WTC11 (cell line): ENCODE results near the gene NBL1. TPM values are rescaled to one million over a fixed set of nuclear protein-coding genes. Genes with fewer than 3 reads are reported as not detected.
"Not testable (repeated sequence)": the region's sequence is repeated elsewhere in the genome, so short reads cannot be mapped to it uniquely, and the experiment has no call there.

Experiments
- ATAC-seq: fragments of 200-7000 bp; cut with Tn5 transposase; 2 replicates; pipeline ENCODE4 v1.10.0; 2021; ENCODE audit warnings: mild to moderate bottlenecking, moderate library complexity
- CTCF ChIA-PET: fragments of 300-600 bp; sonication (Branson Sonifier 250); formaldehyde crosslinking; loops from one replicate; lab custom pipeline; 2021; ENCODE audit warnings: antibody characterized with exemption; lab: Charles Lee
- POLR2A ChIA-PET: fragments of 350-600 bp; sonication (Branson Sonifier 250); formaldehyde crosslinking; loops from one replicate; lab custom pipeline; 2021; ENCODE audit warnings: antibody characterized with exemption; lab: Charles Lee
- DNase-seq: peaks from one replicate; pipeline ENCODE4 v3.0.0; 2021; ENCODE audit warnings: low spot score
- H3K27ac Mint-ChIP-seq: 2 replicates; pipeline ENCODE4 v1.8.0; 2021; ENCODE audit warnings: mixed read lengths
- H3K27me3 Mint-ChIP-seq: 2 replicates; pipeline ENCODE4 v1.8.0; 2021; ENCODE audit warnings: low read depth, mild to moderate bottlenecking, moderate library complexity, mixed read lengths
- H3K36me3 Mint-ChIP-seq: 2 replicates; pipeline ENCODE4 v1.8.0; 2021; ENCODE audit warnings: mixed read lengths
- H3K4me1 Mint-ChIP-seq: 2 replicates; pipeline ENCODE4 v1.8.0; 2022; ENCODE audit warnings: mixed read lengths
- H3K4me3 Mint-ChIP-seq: 2 replicates; pipeline ENCODE4 v1.8.0; 2021; ENCODE audit warnings: mild to moderate bottlenecking, moderate library complexity, mixed read lengths
- H3K9me3 Mint-ChIP-seq: 2 replicates; pipeline ENCODE4 v1.8.0; 2021; ENCODE audit warnings: mixed read lengths
- ATF6 ChIP-seq: sonication (generic); formaldehyde crosslinking; IDR thresholded peaks from 2 replicates; pipeline ENCODE4 v1.8.1; 2023; ENCODE audit warnings: mild to moderate bottlenecking, missing genetic modification reagents
- CREM ChIP-seq: sonication (generic); formaldehyde crosslinking; IDR thresholded peaks from 2 replicates; pipeline ENCODE4 v1.8.1; 2022; ENCODE audit warnings: mild to moderate bottlenecking, missing genetic modification reagents, moderate library complexity
- ELF4 ChIP-seq: sonication (generic); formaldehyde crosslinking; IDR thresholded peaks from 2 replicates; pipeline ENCODE4 v1.8.1; 2022; ENCODE audit warnings: low read depth, mild to moderate bottlenecking, moderate library complexity, missing genetic modification reagents
- ESRRA ChIP-seq: sonication (generic); formaldehyde crosslinking; IDR thresholded peaks from 2 replicates; pipeline ENCODE4 v1.8.1; 2022; ENCODE audit warnings: mild to moderate bottlenecking, missing genetic modification reagents, borderline replicate concordance
- FOXK1 ChIP-seq: sonication (generic); formaldehyde crosslinking; IDR thresholded peaks from 2 replicates; pipeline ENCODE4 v1.8.0; 2022; ENCODE audit warnings: mild to moderate bottlenecking, moderate library complexity, missing genetic modification reagents
- FOXP1 ChIP-seq: sonication (generic); formaldehyde crosslinking; IDR thresholded peaks from 2 replicates; pipeline ENCODE4 v1.8.0; 2022; ENCODE audit warnings: missing genetic modification reagents, mild to moderate bottlenecking, moderate library complexity, borderline replicate concordance
- GABPB1 ChIP-seq: sonication (generic); formaldehyde crosslinking; IDR thresholded peaks from 2 replicates; pipeline ENCODE4 v1.8.1; 2023; ENCODE audit warnings: mild to moderate bottlenecking, missing genetic modification reagents
- GTF2I ChIP-seq: fragments of 250-450 bp; sonication (Bioruptor Pico); conservative IDR thresholded peaks from 2 replicates; pipeline ENCODE4 v1.4.0; 2021; ENCODE audit warnings: mild to moderate bottlenecking
- JAZF1 ChIP-seq: fragments of 250-450 bp; sonication (Bioruptor Pico); IDR thresholded peaks from 2 replicates; pipeline ENCODE4 v1.9.0; 2021; ENCODE audit warnings: moderate library complexity, mild to moderate bottlenecking, inconsistent platforms
- MAX ChIP-seq: sonication (generic); formaldehyde crosslinking; IDR thresholded peaks from 2 replicates; pipeline ENCODE4 v1.8.0; 2022; ENCODE audit warnings: mild to moderate bottlenecking, missing genetic modification reagents
- NFATC4 ChIP-seq: fragments of 250-450 bp; sonication (Bioruptor Pico); IDR thresholded peaks from 2 replicates; pipeline ENCODE4 v1.9.0; 2021; ENCODE audit warnings: mild to moderate bottlenecking
- NR3C1 ChIP-seq: sonication (generic); formaldehyde crosslinking; conservative IDR thresholded peaks from 2 replicates; pipeline ENCODE4 v1.8.1; 2023; ENCODE audit warnings: low read depth, mild to moderate bottlenecking, missing genetic modification reagents
- PREB ChIP-seq: sonication (generic); formaldehyde crosslinking; IDR thresholded peaks from 2 replicates; pipeline ENCODE4 v1.8.1; 2022; ENCODE audit warnings: mild to moderate bottlenecking, missing genetic modification reagents, moderate library complexity, borderline replicate concordance
- SMAD4 ChIP-seq: sonication (generic); formaldehyde crosslinking; IDR thresholded peaks from 2 replicates; pipeline ENCODE4 v1.8.0; 2022; ENCODE audit warnings: mild to moderate bottlenecking, missing genetic modification reagents
- STAT6 ChIP-seq: sonication (generic); formaldehyde crosslinking; conservative IDR thresholded peaks from 2 replicates; pipeline ENCODE4 v1.8.1; 2023; ENCODE audit warnings: mild to moderate bottlenecking, low read depth, missing genetic modification reagents, moderate library complexity
- TCF7 ChIP-seq: sonication (generic); formaldehyde crosslinking; IDR thresholded peaks from 2 replicates; pipeline ENCODE4 v1.8.0; 2022; ENCODE audit warnings: mild to moderate bottlenecking, low read depth, missing genetic modification reagents, moderate library complexity
- ZNF263 ChIP-seq: sonication (generic); formaldehyde crosslinking; IDR thresholded peaks from 2 replicates; pipeline ENCODE4 v1.8.1; 2022; ENCODE audit warnings: low read depth, mild to moderate bottlenecking, moderate library complexity, missing genetic modification reagents
- ZNF281 ChIP-seq: sonication (generic); formaldehyde crosslinking; IDR thresholded peaks from 2 replicates; pipeline ENCODE4 v1.8.0; 2023; ENCODE audit warnings: mild to moderate bottlenecking, missing genetic modification reagents
- ZSCAN18 ChIP-seq: fragments of 250-450 bp; sonication (Bioruptor Pico); IDR thresholded peaks from 2 replicates; pipeline ENCODE4 v2.1.2; 2022; ENCODE audit warnings: mild to moderate bottlenecking, moderate library complexity
- total RNA-seq: library from RNA; stranded (reverse); gene quantifications from 3 replicates; pipeline ENCODE4 v1.2.3, GENCODE V29; 2021

NBL1 gene
- total RNA-seq, 1 experiment from 2014 or later, result 17.1 TPM

GRCh38 chr1:19636065-19636464 is 8.0 kb upstream of the NBL1 start:
- POLR2A ChIA-PET, result no interaction called here
- no peak for DNase-seq

GRCh38 chr1:19636749-19637148 is 7.4 kb upstream of the NBL1 start:
- CTCF ChIA-PET, result interaction anchor here (0.7 to 1.4 kb wide), 2 partner anchors 55 to 709 kb away, joined by 5 to 6 read pairs; no protein-coding TSS in a partner anchor
- peaks cover 14% of the 10 kb centered on the region for H3K4me1 Mint-ChIP-seq
- DNase-seq, H3K9me3 Mint-ChIP-seq, H3K4me3 Mint-ChIP-seq, H3K27ac Mint-ChIP-seq, H3K36me3 Mint-ChIP-seq, ATAC-seq, POLR2A ChIA-PET: not testable (repeated sequence)
- peaks cover 14% of the 10 kb centered on the region for H3K27me3 Mint-ChIP-seq

More at GRCh38 chr1:19636065-19636464, 8.0 kb upstream of the NBL1 start:
- H3K27me3 Mint-ChIP-seq, result peaks cover 7% of the 10 kb centered on the region
- no peaks in the 10 kb centered on the region for H3K36me3 Mint-ChIP-seq
- no peaks in the 10 kb centered on the region for H3K9me3 Mint-ChIP-seq
- TF ChIP-seq NFATC4 (CRISPR knock-in tag) (no peak), GABPB1 (CRISPR knock-in tag) (no peak), FOXP1 (CRISPR knock-in tag) (no peak), ZSCAN18 (CRISPR knock-in tag) (no peak), JAZF1 (no peak), STAT6 (CRISPR knock-in tag) (no peak), SMAD4 (no peak), ELF4 (CRISPR knock-in tag) (no peak), FOXK1 (CRISPR knock-in tag) (no peak), GTF2I (CRISPR knock-in tag) (no peak), NR3C1 (CRISPR knock-in tag) (no peak), ESRRA (CRISPR knock-in tag) (no peak), ZNF263 (CRISPR knock-in tag) (no peak), PREB (CRISPR knock-in tag) (no peak), TCF7 (no peak), MAX (CRISPR knock-in tag) (no peak), ATF6 (CRISPR knock-in tag) (no peak), CREM (CRISPR knock-in tag) (no peak), ZNF281 (CRISPR knock-in tag) (no peak)
- CTCF ChIA-PET, result interaction anchor here (0.6 kb wide), 1 partner anchor 18 kb away, joined by 4 read pairs; no protein-coding TSS in a partner anchor
- peaks cover 14% of the 10 kb centered on the region for H3K4me1 Mint-ChIP-seq
- no peak for ATAC-seq
- no peak overlapping the region for H3K4me3 Mint-ChIP-seq
- H3K27ac Mint-ChIP-seq, result no peak overlapping the region
